PC-3 (cell line): ENCODE results near the gene MYRFL.

Experiments used
- CTCF ChIP-seq: fragments of 300-600 bp; sonication (generic); conservative IDR thresholded peaks from 2 replicates; pipeline ENCODE4 v1.5.1; 2017; ENCODE audit warnings: antibody characterized with exemption, low read depth, mild to moderate bottlenecking, low read length
- EZH2 ChIP-seq: fragments of 300-600 bp; sonication (generic); IDR thresholded peaks from one replicate; pipeline ENCODE4 v1.6.1; 2017; ENCODE audit warnings: antibody characterized with exemption, mild to moderate bottlenecking, low read length; ENCODE audit not compliant: unreplicated experiment
- EZH2phosphoT487 ChIP-seq: fragments of 300-600 bp; sonication (generic); IDR thresholded peaks from 2 replicates; pipeline ENCODE4 v1.6.1; 2018; ENCODE audit warnings: mild to moderate bottlenecking, antibody characterized with exemption, low read length, borderline replicate concordance

DNA sequence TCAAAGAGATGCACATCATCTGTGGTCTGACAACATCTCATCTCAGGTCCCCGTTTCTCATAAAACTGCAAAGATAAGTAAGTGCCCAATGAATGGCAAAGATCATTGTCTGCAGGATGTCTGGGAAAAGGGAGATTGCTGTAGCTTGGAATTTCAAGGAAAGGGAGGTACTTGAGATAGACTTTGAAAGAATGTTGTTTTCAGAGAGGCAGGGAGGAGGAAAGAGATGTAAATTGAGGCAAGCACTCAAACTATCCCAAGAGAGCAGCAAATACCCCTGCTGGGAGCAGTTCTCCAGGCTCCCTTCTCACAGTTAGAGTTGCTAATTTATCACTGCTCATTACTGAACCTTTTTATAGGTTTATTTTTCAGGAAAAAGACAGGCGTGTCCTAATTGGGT, 107.1 kb downstream of the MYRFL start:
- TF ChIP-seq CTCF (no peak), EZH2 (no peak), EZH2phosphoT487 (no peak)
